NCI-H2107 treated with DMSO at 0.1 percent for 48 hours (cell line): ENCODE measurements around the gene ATP5MK.
"Not testable (repeated sequence)": the region's sequence is repeated elsewhere in the genome, so short reads cannot be mapped to it uniquely, and the experiment has no call there.

Experiments
- DNase-seq: peaks from one replicate; lab custom pipeline; 2025; ENCODE audit not compliant: unreplicated experiment; lab: John Stamatoyannopoulos, UW

ATP5MK gene

GRCh38 chr10:103397191-103397825 lies 1.0 kb upstream of the ATP5MK start:
- DNase-seq: no peak

DNA sequence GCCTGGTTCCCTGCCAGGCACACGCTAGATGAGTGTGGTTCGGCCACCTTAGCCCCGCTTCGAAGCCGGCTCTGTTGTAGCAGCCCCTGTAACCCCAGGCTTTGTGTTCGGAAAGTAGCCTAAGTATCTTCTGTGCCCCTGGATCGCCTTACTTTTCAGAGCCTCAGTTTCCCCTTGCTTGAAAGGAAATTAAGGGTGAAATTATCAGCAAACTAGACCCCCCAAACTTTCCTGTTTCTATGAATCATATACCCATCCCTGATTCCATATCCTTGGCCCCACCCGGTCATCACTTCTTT lies 463 bp upstream of the ATP5MK start:
- DNase-seq: no peak

DNA sequence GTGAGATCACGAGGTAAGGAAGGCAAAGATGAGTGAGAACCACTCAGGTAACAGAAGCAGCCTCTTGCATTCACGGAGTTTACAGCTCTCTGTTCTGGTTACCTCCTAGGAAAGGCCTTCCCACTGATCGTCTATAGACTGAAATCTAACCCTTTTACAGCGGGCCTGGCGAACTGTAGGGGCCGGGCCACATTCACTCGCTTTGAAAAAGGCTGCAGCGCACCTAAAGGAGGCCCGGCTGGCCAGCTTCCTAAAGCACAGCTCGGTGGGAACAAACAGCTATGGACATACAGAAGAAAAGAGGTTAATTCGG lies 565 bp downstream of the ATP5MK start:
- no peak for DNase-seq

GRCh38 chr10:103394180-103394579 lies 2.1 kb downstream of the ATP5MK start:
- DNase-seq: no peak

- no peak for DNase-seq
Measured at GRCh38 chr10:103382769-103383168, 13.5 kb downstream of the ATP5MK start.

DNA sequence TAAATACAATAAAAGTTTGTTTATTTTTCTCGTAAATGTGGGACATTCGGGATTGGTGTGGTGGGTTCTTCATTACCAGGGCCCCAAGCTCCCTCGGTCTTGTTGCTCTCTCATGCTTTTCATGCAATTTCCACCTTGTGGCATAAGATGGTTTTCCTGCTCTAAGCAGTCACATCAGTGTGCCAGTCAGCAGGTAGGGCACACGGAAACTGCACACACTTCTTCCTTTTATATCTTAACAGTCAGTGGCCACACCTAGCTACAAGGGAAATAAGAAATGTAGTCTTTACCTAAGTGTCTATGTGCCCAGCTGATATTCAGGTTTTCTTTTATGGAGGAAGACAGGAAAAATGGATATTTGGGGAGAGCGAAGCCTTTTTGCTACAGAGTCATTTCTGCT lies 22.0 kb downstream of the ATP5MK start:
- no peak for DNase-seq

DNA sequence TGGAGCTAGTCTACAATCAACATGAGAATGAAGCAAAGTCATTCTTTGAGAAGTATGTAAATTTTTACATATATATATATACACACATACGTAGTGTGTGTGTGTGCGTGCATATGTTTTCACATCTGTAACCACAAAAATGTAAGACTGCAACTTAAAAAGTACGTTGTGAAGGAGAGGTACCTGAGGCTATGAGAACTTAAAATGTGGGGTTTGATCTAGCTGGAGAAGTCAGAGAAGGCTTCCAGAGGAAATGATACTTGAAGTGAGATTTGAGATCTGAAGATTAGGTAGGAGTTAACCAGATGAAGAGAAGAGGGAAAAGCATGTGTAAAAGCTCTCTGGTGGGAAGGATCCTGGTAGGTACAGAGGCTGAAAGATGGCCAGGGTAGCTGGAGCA lies 22.7 kb downstream of the ATP5MK start:
- no peak for DNase-seq

- peak; percentile 83 for DNase-seq
Measured at GRCh38 chr10:103367782-103368518, 28.3 kb downstream of the ATP5MK start, which contains the start of gene TAF5. TSS of gene TAF5 (plus strand) at chr10:103367976. CDS start at chr10:103367990, 14 bp downstream.

DNA sequence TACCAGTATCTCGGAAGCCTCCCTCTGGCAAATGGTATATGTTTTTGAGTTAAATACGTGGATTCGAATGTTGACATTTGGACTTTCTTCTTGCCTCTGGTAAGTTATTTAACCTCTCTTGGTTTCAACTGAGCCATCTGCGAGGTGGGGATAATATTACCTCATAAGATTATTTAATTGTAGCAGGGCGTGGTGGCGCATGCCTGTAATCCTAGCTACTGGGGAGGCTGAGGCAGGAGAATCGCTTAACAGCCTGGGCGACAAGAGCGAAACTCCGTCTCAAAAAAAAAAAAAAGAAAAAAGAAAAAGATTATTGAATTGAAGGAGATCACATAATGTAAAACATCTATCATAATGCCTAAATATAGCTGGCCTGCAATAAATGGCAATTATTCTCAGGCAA lies 28.9 kb downstream of the ATP5MK start:
- DNase-seq: no peak

DNA sequence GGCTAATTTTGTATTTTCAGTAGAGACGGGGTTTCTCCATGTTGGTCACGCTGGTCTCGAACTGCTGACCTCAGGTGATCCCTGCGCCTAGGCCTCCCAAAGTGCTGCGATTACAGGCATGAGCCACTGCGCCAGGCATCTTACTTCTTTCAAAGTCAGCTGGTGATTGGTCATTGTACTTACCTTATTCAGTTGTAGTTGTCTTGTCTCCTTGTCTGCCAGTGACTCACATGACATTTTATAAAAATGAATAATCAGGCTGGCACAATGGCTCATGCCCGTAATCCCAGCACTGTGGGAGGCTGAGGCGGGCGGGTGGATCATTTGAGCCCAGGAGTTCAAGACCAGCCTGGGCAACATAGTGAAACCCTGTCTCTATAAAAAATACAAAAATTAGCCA lies 35.5 kb downstream of the ATP5MK start:
- DNase-seq: not testable (repeated sequence)

- not testable (repeated sequence) for DNase-seq
Measured at GRCh38 chr10:103359493-103359892, 36.8 kb downstream of the ATP5MK start.

DNA sequence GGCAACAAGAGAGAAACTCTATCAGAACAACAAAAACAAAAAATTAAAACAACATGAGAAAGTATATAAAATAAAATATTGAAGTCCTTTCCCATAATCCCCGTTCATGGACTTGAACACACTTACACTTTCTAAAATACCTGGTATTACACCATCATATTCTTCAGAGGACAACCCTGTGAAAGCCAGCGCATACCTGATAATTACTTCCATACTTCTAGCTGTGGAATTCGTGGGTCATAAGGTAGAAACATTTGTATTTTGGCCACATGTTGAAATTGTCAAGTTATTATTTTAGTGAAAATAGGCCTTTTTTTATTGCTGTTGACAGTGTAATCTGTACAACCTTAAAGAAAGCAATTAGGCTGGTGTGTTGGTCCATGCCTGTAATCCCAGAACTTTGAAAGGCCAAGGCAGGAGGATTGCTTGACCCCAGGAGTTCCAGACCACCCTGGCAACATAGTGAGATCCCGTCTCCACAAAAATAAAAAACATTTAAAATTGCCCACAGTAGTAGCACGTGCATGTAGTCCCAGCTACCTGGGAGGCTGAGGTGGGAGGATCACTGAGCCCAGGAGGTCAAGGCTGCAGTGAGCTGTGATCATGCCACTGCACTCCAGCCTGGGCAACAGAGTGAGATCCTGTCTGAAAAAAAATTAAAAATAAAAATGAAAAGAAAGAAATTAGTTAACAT lies 40.2 kb downstream of the ATP5MK start:
- DNase-seq: no peak

DNA sequence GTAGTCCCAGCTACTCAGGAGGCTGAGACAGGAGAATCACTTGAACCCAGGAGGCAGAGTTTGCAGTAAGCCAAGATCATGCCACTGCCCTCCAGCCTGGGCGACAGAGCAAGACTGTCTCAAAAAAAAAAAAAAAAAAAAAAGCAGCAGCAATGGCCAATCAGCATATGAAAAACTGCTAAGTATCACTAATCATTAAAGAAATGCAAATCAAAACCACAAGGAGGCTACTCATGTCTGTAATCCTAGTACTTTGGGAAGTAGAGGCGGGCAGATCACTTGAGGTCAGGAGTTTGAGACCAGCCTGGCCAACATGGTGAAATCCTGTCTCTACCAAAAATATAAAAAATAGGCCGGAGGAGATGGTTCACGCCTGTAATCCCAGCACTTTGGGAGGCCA lies 41.7 kb downstream of the ATP5MK start:
- not testable (repeated sequence) for DNase-seq

DNA sequence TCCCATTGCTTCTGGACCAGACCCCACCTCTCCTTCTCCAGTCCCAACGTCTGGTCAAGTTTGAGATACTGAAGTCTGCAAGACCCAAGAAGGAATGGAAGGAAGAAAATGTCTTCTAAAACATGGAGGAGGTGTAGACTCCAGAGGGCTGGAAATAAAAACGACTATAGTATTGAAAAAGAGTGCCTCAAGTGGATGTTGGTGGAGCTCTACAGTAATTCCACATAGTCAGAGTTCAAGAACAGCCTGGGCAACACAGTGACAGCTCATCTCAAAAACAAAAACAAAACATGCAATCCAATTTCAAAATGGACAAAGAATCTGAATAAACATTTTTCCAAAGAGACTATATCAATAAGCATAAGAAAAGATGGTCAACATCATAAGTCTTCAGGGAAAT lies 43.0 kb downstream of the ATP5MK start:
- DNase-seq: no peak

DNA sequence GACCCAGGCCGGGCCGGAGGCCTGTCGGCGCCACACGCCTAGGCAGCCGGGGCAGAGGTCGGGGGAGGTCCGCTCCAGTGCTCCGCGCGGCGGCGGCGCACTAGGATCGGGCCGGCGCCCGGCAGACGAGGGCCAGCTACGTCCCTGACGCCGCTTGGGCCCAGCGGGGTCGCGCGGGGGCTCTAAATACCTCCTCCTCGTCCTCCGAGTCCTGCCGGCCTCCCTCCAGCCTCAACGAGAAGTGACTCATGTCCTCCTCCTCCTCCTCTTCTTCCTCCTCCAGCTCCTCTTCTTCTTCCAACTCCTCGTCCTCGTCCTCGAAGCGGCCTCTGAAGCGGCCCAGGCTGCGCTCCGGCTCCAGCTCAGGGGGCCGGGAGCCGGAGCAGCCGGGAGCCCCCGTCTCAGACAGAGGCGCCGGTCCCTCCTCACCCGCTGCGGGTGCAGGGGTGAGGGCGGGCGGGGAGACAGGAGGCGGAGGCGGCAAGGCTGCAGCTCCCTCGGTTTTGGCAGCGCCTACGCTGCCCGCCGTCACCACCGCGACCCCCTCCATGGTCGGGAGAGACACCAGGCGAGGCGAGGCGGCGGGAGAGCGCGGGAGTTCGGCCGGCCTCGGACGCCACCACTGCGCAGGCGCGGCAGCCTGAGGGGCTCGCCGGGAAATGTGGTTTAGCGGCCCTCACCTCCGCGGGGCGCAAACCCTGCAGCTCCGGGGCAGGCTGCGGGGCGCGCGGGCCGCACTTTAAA lies 45.6 kb downstream of the ATP5MK start, which contains the start of gene PCGF6:
PCGF6 (minus strand) TSS at position 624 of the 744 bp plus-strand sequence; CDS start at position 550, 74 bp downstream.
- DNase-seq: peak; percentile 28

DNA sequence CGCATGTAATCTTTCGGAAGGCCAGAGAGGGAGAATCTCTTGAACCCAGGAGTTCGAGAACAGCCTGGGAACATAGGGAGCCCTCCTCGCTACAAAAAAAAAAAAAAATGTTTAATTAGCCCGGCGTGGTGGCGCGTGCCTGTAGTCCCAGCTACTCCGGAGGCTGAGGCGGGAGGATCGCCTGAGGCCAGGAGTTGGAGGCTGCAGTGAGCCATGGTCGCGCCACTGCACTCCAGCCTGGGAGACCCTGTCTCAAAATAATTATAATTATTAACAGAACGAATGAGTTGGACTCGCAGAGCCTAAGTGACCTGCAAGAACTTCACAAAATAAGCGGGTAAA lies 46.1 kb downstream of the ATP5MK start:
- no peak for DNase-seq
